HL-60/S4 treated with phorbol 12-myristate 13-acetate at 8.2 ng/mL for 4 days and 3 days (cell line): ENCODE data around the gene PACS2.

Source experiments
- in situ Hi-C: fragments of 300-500 bp; cut with MboI; formaldehyde crosslinking; loops from 2 replicates; pipeline ENCODE4 v1.15.0; 2022; ENCODE audit warnings: low sequenced_read_pairs

PACS2 gene

DNA sequence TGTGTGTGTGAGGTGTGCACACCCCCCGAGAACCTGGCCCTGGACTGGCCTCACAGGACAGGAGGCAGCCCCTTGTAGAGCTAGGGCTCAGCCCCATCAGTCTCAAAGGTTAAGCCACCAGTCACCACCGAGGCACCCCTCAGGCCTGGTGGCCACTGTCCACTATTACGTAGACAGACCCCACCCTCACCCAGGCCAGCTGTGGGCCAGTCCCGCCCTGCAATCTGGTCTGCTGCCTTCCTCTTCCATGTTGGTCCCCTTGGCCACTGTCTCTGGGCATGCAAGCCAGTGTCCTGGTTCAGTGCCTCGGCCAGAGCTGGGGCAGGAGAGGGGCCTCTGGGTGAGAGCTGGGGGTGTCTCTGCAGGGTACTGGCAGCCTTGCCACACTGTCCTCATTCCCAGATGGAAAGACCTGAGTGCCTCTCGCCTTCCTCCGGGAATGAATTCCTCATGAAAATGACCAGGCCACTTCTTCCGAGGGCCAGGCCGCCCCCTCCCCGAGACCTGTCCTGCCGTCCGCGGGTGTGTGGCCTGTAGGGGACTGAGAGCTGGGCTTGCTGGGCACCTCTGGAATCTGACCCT is 82.9 kb downstream of the PACS2 start:
- in situ Hi-C loops, result no loop called here

DNA sequence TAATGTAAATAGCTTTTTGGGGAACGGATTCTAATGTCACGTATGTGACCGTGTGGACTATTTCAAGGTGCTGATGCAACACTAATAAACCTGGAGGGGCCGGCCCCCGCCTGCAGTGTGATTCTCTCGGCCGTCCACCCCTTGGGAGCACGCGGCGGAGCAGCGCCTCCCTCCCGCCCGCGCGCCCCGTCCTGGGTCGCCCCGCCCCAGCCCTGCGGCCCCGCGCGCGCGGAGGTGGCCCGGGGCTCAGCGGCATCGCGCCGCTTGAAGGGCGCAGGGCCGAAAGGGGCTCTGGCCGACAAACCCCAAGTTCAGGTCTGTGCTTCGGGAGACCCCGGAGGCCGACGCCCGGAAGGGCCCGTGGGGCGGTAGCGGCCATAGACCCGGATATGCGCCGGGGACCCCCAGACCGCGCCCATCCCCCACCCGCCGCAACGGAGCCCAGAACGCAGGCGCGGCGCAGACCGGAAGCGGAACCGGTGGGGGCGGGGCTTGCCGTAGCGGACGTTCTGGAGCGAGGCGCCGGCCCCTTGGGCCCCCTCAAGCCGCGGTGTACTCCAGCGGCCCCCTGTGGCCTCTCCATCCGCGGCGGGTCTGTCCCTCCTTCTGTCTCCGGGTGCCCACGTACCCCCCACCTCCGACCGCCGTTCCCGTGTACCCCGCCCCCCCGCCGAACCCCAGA is 83.6 kb downstream of the PACS2 start, which contains the start of gene TEX22:
Gene TEX22 (plus strand): TSS at position 495 of the 682 bp plus-strand sequence. CDS start 803 bp downstream, outside the sequence.
- in situ Hi-C loops, result no loop called here

DNA sequence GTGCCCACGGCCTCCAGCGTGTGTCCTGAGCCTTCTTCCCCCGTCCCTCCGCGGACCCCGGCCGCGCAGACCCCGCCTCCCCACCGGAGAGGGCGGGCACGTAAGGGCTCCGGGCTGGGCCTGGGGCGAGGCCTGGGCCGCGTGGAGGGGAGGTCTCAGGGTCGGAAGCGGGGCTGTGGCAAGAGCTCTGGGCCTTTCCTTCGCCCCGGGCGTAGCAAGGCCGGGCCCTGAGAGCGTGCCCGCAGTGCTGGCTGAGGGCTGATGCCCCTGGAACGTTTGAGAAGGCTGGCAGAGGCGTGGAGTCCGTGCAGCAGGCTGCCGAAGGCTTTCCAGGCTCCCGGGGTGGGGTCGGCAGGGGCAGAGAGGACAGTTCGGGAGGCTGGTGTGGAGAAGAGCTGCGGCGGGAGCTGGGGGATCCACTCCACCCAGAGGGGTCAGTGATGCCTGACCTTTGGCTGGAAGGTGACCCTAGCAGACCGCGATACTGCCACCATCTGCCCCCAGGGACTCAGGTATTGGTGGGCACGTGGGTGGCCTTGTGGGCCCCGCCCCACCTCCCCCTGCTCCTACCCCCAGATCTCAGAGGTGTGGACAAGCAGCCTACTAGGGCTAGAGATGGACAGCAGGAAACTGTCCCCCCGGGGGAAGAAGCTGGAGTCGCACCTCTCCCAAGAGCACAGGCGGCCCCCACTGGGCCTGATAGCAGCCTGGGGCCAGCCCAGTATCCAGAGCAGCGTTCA is 84.3 kb downstream of the PACS2 start:
- in situ Hi-C loops, result no loop called here

DNA sequence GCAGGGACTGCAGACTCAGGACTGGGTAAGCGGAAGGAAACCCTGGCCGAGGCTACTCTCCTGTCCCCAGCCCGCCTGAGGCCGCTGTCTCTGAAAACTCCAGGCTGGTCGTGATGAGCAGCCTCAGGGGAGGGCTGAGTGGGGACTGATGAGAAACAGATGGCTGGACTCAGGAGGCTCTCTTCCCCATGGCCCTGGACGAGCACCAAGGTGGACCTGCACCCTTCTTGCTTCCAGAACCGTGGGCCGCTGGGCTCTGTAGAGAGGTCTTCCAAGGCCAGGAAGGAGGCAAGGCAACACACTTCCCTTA is 84.9 kb downstream of the PACS2 start:
- in situ Hi-C loops, result no loop called here

DNA sequence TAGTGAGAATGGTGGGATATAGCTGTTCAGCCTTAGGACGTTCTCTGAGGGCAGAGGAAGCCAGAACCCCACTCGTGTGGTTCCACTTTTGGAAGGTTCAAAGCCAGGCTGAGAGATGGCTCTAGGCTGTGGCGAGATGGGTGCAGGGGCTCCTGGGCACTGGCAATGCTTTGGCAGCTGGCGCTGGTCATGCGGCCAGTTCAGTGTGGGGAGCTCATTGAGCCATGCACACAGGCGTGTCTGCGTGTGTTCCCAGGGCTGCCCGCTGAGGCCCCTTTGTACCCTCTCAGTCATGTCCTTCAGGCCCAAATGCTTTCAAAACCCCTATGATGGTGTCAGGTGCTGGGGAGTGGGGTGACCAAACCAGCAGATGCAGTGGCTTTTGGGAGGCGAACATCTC is 85.5 kb downstream of the PACS2 start:
- in situ Hi-C loops, result no loop called here

DNA sequence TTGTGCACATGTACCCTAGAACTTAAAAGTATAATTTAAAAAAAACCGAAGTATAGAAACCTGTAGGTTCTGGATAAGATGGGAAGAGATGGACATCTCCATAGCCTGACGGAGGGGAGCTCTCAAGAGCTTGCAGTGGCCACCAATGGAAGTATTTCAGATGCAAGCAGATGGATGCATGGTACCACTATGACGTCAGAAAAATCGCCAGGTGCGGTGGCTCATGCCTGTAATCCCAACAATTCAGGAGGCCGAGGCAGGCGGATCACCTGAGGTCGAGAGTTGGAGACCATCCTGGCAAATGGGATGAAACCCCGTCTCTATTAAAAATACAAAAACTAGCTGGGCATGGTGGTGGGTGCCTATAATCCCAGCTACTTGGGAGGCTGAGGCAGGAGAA is 87.2 kb downstream of the PACS2 start:
- in situ Hi-C loops, result no loop called here

DNA sequence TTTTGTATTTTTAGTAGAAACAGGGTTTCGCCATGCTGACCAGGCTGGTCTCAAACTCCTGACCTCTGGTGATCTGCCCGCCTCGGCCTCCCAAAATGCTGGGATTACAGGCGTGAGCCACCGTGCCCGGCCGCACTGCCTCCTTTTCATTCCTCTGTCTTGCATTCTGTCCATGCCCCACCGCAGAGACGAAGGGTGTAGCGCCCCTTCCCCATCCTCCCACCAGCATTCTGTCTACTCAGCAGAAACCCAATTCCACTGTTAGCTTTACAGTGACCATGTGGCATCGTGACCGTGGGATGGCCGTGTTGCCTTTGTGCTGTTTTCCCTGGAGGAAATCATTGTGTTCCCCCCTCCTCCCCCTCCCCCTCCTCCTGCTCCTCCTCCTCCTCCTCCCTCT is 94.0 kb downstream of the PACS2 start:
- in situ Hi-C loops, result no loop called here

DNA sequence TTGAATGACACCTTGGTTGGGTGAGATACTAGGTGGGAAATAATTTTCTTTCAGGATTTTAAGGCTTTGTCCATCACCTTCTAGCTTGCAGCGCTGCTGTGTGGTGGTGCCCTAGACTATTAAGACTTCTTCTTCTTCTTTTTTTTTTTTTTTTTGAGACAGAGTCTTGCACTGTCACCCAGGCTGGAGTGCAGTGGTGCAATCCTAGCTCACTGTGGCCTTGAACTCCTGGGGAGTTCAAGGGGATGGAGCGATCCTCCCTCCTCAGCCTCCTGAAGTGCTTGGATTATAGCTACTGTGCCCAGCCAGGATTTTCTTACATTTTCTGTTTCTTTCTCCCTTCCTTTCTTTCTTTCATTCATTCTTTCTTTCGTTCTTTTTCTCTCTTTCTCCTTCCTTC is 94.8 kb downstream of the PACS2 start:
- in situ Hi-C loops, result no loop called here

DNA sequence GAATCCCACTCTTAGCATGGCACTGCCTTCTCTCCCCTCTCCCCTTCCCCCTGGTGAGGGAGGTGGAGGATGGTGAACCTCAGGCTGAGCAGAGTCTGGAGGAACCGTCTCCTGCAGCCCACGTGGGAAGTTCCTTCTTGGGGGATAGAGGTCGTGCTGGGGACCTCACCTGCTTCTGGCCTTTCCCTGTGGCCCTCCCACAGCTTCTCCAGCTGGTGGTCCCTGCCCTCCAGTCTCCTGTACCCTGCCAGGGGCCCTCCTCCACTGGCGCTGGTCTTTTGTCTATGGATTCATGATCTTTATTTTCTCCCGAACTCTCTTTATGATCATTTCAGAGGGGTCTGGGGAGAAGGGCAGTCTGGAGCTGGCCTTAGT is 96.1 kb downstream of the PACS2 start:
- in situ Hi-C loops, result no loop called here

DNA sequence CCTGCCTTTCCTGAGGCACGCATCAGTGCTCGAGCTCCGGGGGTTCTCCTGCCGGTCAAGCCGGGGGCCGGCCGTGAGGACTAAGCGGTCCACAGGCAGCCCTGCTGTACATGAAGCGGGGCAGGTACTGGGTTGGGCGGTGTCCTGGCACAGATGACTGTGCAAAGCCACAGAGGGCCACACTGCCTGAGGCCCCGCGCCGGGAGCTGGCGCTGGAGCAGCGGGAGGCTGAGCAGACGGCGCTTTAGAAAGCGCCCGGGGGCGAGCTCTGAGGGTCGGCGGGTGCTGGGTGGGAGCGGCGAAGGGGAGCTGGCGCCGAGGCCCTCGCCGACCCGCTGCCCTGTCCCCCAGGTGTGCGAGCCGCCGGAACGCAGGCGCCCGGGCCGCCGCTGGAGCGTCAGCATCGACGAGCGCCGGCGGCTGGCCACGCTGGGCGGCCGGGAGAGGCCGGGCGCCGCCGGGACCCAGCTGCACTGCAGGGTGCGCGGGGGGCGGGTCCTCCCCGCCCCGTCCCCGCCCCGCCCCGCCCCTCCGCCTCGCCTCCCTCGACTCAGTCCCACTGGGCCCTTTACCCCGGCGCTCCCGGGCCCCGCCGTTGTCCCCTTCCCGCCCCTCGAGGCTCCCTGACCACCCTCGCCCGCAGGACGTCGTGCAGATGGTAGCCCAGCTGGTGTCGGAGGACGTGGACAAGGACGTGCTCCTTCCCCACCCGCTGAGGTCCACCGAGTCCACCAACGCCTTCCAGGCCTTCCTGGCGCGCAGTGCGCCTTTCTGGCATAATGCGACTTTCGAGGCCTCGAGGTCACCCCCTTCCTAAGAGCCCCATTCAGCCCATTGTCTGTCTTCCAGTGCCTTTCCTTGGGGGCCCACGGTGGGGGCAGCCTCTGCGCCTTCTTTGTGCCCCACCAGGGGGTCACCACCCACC is 96.7 kb downstream of the PACS2 start:
- in situ Hi-C loops, result no loop called here

DNA sequence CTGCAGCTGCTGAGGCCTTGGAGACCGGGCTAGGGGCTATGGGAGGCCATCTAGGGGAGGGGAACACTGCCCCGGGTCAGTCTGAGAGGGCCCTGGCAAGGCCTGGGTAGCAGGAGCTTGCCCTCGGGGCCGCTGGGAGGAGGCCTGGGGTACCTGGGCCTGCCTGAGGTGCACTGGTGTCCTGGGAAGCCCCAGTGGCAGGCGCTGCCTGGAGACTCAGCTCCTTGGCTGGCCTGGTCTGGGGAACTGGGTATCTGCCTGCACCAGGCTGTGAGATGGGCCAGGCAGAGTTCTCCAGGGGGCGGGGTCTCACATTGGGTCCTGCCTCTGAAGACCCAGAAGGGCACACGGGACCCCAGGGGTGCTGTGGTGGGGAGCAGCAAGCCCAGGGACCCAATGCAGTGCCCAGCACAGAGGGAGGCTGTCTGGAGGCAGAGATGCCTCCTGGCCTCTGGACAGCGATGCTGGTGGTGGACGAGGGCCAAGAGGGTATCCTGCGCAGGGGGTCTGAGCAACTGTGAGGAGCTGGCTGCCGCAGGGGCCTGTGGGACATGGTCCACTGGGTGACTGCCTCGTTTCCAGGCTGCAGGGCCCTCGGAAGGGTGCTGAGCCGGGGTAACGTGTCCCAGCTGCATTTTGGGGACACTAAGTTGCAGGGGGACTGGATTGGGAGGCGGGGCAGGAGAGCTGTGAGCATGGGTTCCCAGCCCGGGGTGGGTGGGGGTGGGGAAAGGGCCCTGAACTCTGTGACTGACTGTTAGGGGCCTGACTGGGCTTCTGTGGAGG is 97.6 kb downstream of the PACS2 start:
- in situ Hi-C loops, result no loop called here

DNA sequence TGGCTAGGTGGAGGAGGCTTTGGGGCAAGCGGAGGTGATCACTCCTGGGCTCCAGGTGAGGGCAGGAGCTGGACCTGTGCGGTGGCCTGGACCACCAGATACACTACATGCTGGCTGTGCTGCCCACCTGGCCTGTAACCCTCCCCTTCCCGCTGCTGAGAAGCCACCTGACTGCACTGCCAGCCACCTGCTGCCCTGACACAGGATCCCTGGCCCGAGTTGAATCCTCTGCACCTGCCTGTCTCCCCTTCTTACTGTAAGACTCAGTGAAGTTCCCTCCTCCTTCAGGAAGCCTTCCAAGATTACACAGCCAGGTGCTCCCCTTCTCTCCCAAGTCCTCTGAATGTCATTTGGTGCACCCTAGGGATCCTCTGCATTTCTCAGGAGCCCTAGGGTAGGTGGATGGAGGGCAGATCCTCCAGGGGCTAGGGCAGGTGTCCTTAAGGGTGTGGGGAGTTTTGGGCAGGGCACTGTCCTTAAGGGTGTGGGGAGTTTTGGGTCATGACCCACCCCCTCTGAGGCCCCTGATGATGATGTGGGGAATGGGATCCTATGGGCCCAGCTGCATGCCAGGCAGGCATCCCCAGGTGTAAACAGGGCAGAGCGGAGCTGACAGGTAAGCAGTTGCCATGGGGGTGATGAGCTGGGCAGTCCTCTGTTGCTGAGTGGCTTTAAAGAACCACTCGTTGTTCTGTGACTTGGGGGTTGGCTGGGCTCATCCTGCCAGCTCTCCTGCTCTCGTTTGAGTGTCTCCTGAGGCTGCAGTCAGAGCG is 98.4 kb downstream of the PACS2 start:
- in situ Hi-C loops, result no loop called here

DNA sequence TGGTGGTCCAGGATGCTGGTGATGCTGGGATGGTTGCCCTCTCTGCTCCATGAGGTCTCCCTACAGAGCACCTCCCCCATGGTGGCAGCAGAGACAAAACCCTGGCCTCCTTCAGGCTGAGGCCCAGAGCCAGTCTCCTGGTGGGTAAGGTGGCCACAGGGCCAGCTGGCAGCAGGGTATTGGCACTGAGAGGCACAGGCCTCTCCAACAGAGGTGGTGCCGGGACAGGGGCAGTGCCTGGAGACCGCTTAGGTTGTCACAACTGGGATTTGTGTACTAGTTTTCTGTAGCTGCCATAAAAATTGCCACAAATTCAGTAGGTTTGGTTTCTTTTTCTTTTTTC is 99.0 kb downstream of the PACS2 start:
- in situ Hi-C loops, result no loop called here

DNA sequence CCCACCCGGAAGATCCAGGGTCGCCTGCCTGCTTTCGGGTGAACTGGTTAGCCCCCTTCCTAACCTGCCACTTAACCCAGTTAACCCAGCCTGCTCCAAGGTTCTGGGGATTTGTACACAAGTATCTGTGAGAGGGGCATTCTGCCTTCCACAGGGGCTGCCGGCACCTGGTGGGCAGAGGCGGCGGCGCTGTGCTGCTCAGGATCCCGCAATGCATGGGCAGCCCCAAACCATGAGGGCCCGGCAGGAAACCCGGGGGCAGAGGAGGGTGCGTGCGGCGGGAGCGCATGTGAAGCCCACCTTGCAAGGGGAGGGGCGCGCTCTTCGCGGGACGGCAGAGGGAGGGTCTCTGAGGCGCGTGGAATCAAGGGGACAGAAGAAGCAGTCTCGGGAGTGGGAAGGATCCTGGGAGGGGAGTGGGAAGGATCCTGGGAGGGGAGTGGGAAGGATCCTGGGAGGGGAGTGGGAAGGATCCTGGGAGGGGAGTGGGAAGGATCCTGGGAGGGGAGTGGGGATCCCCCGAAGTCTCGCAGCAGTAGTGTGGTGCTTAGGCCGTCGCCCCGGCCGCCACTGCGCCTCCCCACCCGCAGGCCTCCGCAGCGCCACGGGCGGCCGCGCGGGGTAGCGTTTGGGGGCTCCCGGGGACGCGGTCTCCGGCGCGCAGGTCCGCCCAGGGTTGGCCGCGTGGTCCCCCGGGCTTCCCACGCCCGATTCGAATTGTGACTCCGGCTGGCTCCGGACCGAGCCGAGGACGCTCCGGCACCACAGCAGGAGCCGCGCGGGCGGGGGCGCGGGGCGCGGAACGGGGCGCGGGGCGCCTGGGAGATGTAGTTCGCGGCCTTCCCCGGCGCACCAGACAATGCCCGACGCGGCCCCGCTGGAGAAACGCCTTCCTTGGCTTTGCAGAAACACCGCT is 100.2 kb downstream of the PACS2 start:
- in situ Hi-C loops, result no loop called here

DNA sequence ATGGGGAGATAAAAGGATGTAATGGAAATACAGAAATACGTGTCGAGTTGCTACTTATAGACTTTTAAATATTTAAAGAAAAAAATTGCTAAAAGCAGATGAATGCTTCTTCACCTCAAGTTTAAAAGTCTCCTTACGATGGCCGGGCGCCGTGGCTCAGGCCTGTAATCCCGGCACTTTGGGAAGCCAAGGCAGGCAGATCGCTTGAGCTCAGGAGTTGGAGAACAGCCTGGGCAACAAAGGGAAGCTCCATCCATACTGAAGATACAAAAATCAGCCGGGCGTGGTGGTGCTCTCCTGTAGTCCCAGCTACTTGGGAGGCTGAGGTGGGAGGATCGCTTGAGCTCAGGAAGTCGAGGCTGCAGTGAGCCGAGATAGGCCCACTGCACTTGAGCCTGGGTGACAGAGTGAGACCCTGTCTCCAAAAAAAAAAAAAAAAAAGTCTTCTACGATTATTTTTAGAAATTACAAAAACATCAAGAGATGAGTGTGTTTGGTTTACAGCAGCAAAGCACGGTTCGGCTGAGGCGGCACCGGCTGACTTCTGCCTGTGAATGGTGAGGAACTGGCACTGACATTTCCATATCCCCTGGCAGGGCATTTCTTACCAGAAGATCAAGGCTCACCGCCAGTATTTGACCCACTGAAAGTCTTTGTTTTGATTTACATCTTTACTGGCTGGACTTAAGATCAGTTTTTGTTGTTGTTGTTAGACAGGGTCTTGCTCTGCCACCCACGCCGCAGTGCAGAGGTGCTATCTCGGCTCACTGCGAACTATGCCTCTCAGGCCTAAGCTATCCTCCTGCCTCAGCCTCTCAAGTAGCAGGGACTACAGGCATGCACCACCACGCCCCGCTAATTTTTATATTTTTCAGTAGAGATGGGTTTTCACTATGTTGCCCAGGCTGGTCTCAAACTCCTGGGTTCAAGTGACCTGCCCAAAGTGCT is 101.2 kb downstream of the PACS2 start:
- in situ Hi-C loops, result no loop called here

DNA sequence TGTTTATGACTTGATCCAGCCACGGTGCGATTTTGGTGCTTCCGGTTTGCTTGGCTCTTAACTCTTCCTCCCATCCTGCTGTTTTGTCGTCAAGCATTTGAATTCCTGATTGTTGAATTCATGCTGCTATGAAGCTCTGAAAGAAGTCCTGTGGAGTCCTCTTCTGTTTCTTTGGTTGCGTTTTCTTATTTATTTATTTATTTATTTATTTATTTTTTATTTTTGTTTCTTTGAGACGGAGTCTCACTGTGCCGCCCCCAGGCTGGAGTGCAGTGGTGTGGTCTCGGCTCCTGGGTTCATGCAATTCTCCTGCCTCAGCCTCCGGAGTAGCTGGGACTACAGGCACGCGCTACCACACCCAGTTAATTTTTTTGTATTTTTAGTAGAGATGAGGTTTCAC is 102.1 kb downstream of the PACS2 start:
- in situ Hi-C loops, result no loop called here

DNA sequence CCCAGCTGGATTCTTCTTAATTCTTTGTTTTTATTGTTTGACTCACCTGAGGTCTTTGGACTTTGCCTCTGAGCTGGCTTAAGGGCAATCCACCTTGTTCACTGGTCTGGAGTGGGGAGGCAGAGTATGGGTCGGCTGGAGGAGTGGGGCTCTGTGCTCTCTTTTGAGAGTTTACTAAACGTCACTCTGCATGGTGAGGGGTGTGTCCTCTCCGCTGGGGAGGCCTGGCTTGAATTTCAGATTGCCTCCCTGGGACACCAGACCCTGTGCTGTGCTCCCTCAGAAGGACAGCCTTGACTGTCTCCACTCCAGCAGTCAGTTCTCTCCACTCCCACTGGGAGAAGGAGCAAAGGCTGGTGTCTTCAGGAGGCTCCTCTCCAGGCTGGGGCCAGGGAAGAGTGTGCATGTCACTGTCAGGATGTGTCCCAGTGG is 103.2 kb downstream of the PACS2 start:
- in situ Hi-C loops, result no loop called here
